ENCODE measurements around the gene KIF16B. TPM values are rescaled to one million over a fixed set of nuclear protein-coding genes. Genes with fewer than 3 reads are reported as not detected.
"Not testable (repeated sequence)": the region's sequence is repeated elsewhere in the genome, so short reads cannot be mapped to it uniquely, and the experiment has no call there.

KIF16B gene
- total RNA-seq, 1 experiment from 2014 or later: 7.6 TPM

DNA sequence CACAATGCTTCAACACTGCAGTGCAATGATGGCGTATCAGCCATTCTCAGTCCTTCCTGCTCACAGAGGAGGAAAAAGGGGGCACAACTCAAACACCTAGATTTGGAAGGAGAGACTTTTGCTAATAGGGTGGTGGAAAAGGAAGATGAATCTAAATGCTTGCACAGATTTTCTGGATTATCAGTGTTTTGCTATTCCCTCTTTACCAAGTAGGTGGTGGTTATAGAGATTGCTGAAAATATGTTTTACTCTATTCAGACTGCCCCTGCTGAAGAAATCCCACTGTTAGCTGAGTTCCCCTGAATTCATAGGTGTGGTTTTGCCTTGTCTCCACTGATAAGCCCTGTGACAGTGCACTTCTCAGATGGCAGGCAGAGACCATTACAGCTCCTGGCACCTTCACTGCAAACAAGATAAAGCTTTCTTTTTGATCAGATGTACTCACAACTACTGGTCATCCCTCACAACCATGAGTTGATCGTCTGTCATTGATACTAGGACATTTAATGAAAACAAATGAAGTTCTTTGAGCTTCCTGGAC lies 311.4 kb downstream of the KIF16B start (continued):
- TF ChIP-seq ATF1 (CRISPR knock-in tag; IDR thresholded peaks at IDR 0.05): no peak
- TF ChIP-seq, protein P1, sequence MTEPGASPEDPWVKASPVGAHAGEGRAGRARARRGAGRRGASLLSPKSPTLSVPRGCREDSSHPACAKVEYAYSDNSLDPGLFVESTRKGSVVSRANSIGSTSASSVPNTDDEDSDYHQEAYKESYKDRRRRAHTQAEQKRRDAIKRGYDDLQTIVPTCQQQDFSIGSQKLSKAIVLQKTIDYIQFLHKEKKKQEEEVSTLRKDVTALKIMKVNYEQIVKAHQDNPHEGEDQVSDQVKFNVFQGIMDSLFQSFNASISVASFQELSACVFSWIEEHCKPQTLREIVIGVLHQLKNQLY (CRISPR knock-in tag; IDR thresholded peaks at IDR 0.05): no peak
- TF ChIP-seq PRRX2 (CRISPR knock-in tag; IDR thresholded peaks at IDR 0.05): no peak
- no peak for TF ChIP-seq MYBL2 (CRISPR knock-in tag; IDR thresholded peaks at IDR 0.05)
- TF ChIP-seq, protein P2, sequence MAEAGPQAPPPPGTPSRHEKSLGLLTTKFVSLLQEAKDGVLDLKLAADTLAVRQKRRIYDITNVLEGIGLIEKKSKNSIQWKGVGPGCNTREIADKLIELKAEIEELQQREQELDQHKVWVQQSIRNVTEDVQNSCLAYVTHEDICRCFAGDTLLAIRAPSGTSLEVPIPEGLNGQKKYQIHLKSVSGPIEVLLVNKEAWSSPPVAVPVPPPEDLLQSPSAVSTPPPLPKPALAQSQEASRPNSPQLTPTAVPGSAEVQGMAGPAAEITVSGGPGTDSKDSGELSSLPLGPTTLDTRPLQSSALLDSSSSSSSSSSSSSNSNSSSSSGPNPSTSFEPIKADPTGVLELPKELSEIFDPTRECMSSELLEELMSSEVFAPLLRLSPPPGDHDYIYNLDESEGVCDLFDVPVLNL (CRISPR knock-in tag; IDR thresholded peaks at IDR 0.05; ENCODE audit: borderline replicate concordance, low read depth): no peak
- TF ChIP-seq, protein P3, sequence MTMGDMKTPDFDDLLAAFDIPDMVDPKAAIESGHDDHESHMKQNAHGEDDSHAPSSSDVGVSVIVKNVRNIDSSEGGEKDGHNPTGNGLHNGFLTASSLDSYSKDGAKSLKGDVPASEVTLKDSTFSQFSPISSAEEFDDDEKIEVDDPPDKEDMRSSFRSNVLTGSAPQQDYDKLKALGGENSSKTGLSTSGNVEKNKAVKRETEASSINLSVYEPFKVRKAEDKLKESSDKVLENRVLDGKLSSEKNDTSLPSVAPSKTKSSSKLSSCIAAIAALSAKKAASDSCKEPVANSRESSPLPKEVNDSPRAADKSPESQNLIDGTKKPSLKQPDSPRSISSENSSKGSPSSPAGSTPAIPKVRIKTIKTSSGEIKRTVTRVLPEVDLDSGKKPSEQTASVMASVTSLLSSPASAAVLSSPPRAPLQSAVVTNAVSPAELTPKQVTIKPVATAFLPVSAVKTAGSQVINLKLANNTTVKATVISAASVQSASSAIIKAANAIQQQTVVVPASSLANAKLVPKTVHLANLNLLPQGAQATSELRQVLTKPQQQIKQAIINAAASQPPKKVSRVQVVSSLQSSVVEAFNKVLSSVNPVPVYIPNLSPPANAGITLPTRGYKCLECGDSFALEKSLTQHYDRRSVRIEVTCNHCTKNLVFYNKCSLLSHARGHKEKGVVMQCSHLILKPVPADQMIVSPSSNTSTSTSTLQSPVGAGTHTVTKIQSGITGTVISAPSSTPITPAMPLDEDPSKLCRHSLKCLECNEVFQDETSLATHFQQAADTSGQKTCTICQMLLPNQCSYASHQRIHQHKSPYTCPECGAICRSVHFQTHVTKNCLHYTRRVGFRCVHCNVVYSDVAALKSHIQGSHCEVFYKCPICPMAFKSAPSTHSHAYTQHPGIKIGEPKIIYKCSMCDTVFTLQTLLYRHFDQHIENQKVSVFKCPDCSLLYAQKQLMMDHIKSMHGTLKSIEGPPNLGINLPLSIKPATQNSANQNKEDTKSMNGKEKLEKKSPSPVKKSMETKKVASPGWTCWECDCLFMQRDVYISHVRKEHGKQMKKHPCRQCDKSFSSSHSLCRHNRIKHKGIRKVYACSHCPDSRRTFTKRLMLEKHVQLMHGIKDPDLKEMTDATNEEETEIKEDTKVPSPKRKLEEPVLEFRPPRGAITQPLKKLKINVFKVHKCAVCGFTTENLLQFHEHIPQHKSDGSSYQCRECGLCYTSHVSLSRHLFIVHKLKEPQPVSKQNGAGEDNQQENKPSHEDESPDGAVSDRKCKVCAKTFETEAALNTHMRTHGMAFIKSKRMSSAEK (CRISPR knock-in tag; IDR thresholded peaks at IDR 0.05; ENCODE audit: borderline replicate concordance): no peak
- no peak for TF ChIP-seq ZNF138 (CRISPR knock-in tag; conservative IDR thresholded peaks at IDR 0.05)
- TF ChIP-seq TEAD1 (CRISPR knock-in tag; IDR thresholded peaks at IDR 0.05): no peak
- TF ChIP-seq FOXJ3 (CRISPR knock-in tag; IDR thresholded peaks at IDR 0.05; ENCODE audit: borderline replicate concordance): no peak
- no peak for TF ChIP-seq MXD4 (CRISPR knock-in tag; IDR thresholded peaks at IDR 0.05; ENCODE audit: borderline replicate concordance)

DNA sequence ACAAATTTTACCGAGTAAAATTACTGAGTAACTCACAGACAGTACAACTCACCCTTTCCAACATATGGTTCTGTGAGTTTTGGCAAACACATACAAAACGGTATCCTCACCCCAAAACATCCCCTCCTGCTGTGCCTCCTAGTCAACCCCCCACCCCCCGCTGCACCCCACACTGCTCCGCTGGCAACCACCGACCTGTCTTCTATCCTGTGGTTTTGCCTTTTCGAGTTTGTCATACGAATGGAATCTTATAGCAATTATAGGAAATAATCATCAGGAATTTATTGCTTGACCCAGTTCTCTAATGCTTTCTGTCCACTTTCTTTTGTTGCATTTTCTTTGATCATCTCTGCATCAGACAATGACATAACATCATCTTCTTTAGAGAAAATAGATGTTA lies 312.3 kb downstream of the KIF16B start:
- DNase-seq (ENCODE audit: low spot score) (no peak), ATAC-seq (no peak)
- no peak overlapping the region for H3K27ac Mint-ChIP-seq
- peaks cover 6% of the 10 kb centered on the region for H3K36me3 Mint-ChIP-seq
- no peak overlapping the region for H3K4me3 Mint-ChIP-seq
- no peaks in the 10 kb centered on the region; the same call in 1 of the 2 replicates for H3K27me3 Mint-ChIP-seq (ENCODE audit: low read depth)
- ChIA-PET CTCF (no interaction called here), POLR2A (no interaction called here)
- TF ChIP-seq EMX1 (CRISPR knock-in tag; IDR thresholded peaks at IDR 0.05) (no peak), ZNF396 (CRISPR knock-in tag; IDR thresholded peaks at IDR 0.05; ENCODE audit: borderline replicate concordance) (no peak), FOXJ3 (CRISPR knock-in tag; IDR thresholded peaks at IDR 0.05; ENCODE audit: borderline replicate concordance) (no peak), ZNF121 (CRISPR knock-in tag; IDR thresholded peaks at IDR 0.05) (no peak), FOXP1 (CRISPR knock-in tag; IDR thresholded peaks at IDR 0.05; ENCODE audit: borderline replicate concordance) (no peak)
- TF ChIP-seq, protein P4, sequence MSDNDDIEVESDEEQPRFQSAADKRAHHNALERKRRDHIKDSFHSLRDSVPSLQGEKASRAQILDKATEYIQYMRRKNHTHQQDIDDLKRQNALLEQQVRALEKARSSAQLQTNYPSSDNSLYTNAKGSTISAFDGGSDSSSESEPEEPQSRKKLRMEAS (CRISPR knock-in tag; IDR thresholded peaks at IDR 0.05): no peak
- TF ChIP-seq, protein P5, sequence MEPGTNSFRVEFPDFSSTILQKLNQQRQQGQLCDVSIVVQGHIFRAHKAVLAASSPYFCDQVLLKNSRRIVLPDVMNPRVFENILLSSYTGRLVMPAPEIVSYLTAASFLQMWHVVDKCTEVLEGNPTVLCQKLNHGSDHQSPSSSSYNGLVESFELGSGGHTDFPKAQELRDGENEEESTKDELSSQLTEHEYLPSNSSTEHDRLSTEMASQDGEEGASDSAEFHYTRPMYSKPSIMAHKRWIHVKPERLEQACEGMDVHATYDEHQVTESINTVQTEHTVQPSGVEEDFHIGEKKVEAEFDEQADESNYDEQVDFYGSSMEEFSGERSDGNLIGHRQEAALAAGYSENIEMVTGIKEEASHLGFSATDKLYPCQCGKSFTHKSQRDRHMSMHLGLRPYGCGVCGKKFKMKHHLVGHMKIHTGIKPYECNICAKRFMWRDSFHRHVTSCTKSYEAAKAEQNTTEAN (CRISPR knock-in tag; IDR thresholded peaks at IDR 0.05): no peak
- H3K9me3 Mint-ChIP-seq: peaks cover 6% of the 10 kb centered on the region
- no peaks in the 10 kb centered on the region for H3K4me1 Mint-ChIP-seq

DNA sequence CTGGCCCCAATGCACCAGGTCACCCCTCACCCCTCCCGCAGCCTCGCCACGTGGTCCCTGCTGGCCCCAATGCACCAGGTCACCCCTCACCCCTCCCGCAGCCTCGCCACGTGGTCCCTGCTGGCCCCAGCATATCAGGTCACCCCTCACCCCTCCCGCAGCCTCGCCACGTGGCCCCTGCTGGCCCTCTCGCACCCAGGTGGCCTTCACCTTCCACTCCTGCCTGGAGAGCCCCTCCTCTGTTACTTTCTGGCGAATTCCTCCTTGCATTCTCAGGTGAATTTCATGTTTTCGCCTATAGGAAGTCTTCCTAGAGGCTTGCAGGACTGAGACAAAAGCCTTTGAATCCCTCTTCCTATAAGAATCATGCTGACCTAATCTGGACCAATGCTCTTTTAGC lies 313.1 kb downstream of the KIF16B start:
- CTCF ChIA-PET; POLR2A ChIA-PET; ATAC-seq; H3K9me3 Mint-ChIP-seq; DNase-seq (ENCODE audit: low spot score); H3K36me3 Mint-ChIP-seq; H3K4me1 Mint-ChIP-seq; H3K4me3 Mint-ChIP-seq; H3K27ac Mint-ChIP-seq; H3K27me3 Mint-ChIP-seq (ENCODE audit: low read depth): not testable (repeated sequence)

Measured in WTC11 (cell line).